Inflammatory macrophage (primary cell): Measurements from ENCODE around the gene SMARCC1.
"Not testable (repeated sequence)": the region's sequence is repeated elsewhere in the genome, so short reads cannot be mapped to it uniquely, and the experiment has no call there.

Experiments
- DNase-seq, 2 donors: peaks; one replicate each; pipeline ENCODE4 v3.0.0-alpha.2; 2020 to 2022
- total RNA-seq, 18 experiments: gene quantifications; one replicate each; lab custom pipeline; 2026; ENCODE audit warnings: mixed read lengths in 6 of 18, inconsistent platforms in 2 of 18; lab: John Stamatoyannopoulos, UW

The SMARCC1 gene
- 42.5 to 125 (median 86.7) reads per million in 18 experiments for total RNA-seq

- peak; percentile 98 to 99 for DNase-seq
These were observed at the start of gene SMARCC1 for GRCh38 chr3:47781685-47782445. Gene SMARCC1 (minus strand): TSS chr3:47781893. CDS start chr3:47781797, 96 bp downstream.

- not testable (repeated sequence) for DNase-seq
These were observed 47.8 kb upstream of the SMARCC1 start for GRCh38 chr3:47829482-47829881.

- no peak for DNase-seq
These were observed 43.9 kb upstream of the SMARCC1 start for GRCh38 chr3:47825590-47825989.

GRCh38 chr3:47824541-47825473, 43.1 kb upstream of the SMARCC1 start:
- peak; percentile 83 to 90 for DNase-seq

- DNase-seq = no peak
These were observed 35.9 kb upstream of the SMARCC1 start for GRCh38 chr3:47817609-47818008.

- DNase-seq = peak; percentile 23 to 24
These were observed 32.0 kb upstream of the SMARCC1 start for GRCh38 chr3:47813551-47814177.

GRCh38 chr3:47804577-47804976, 22.9 kb upstream of the SMARCC1 start:
- no peak for DNase-seq

GRCh38 chr3:47803480-47804025, 21.9 kb upstream of the SMARCC1 start:
- peak in 1 of 2 donors; percentile 84 for DNase-seq

- peak; percentile 80 to 96 for DNase-seq
These were observed 21.2 kb upstream of the SMARCC1 start, which contains the start of gene DHX30 for GRCh38 chr3:47802734-47803479. Gene DHX30 (plus strand): TSS chr3:47803138. CDS start chr3:47810684, 7,546 bp downstream.

- DNase-seq = peak; percentile 14 to 29
These were observed 18.0 kb upstream of the SMARCC1 start for GRCh38 chr3:47799733-47800132.

- peak; percentile 44 to 55 for DNase-seq
These were observed 12.9 kb upstream of the SMARCC1 start for GRCh38 chr3:47794544-47794943.

GRCh38 chr3:47792699-47793098, 11.0 kb upstream of the SMARCC1 start:
- DNase-seq = no peak

- no peak for DNase-seq
These were observed 9.6 kb upstream of the SMARCC1 start for GRCh38 chr3:47791193-47791855.

GRCh38 chr3:47783673-47784072, 2.0 kb upstream of the SMARCC1 start:
- DNase-seq = no peak

- no peak for DNase-seq
These were observed 984 bp upstream of the SMARCC1 start for GRCh38 chr3:47782446-47783308.

- peak; percentile 42 to 61 for DNase-seq
These were observed 680 bp downstream of the SMARCC1 start for GRCh38 chr3:47780741-47781684.

- no peak for DNase-seq
These were observed 2.9 kb downstream of the SMARCC1 start for GRCh38 chr3:47778746-47779145.

- no peak for DNase-seq
These were observed 8.9 kb downstream of the SMARCC1 start for GRCh38 chr3:47772788-47773187.

GRCh38 chr3:47772047-47772446, 9.6 kb downstream of the SMARCC1 start:
- no peak for DNase-seq
